Mesendoderm (in vitro differentiated cells): Measurements from ENCODE around the gene SMC1A.

ENCODE experiments used
- DNase-seq: peaks from one replicate; pipeline ENCODE4 v3.0.0; 2013
- H2AK5ac ChIP-seq: 2 replicates; pipeline ENCODE4 v1.6.1; 2013; ENCODE audit warnings: low read length, inconsistent platforms
- H2BK120ac ChIP-seq: 2 replicates; pipeline ENCODE4 v1.6.1; 2013; ENCODE audit warnings: low read depth, mild to moderate bottlenecking, low read length, moderate library complexity, mixed read lengths
- H2BK15ac ChIP-seq: replicated peaks from 2 replicates; pipeline ENCODE4 v1.6.1; 2013; ENCODE audit warnings: low read depth, mild to moderate bottlenecking, moderate library complexity
- H2BK5ac ChIP-seq: 2 replicates; pipeline ENCODE4 v1.6.1; 2013; ENCODE audit warnings: low read length, inconsistent platforms
- H3K18ac ChIP-seq: 2 replicates; pipeline ENCODE4 v1.6.1; 2013; ENCODE audit warnings: mild to moderate bottlenecking, low read length, mixed read lengths
- H3K23ac ChIP-seq: one replicate; pipeline ENCODE4 v1.6.1; 2013; ENCODE audit warnings: low read length
- H3K27ac ChIP-seq: 2 replicates; pipeline ENCODE4 v1.5.1; 2013; ENCODE audit warnings: low read depth, mild to moderate bottlenecking, inconsistent platforms, low read length, moderate library complexity
- H3K27me3 ChIP-seq: 2 replicates; pipeline ENCODE4 v1.6.1; 2013; ENCODE audit warnings: low read length, control low read depth, mild to moderate bottlenecking, inconsistent platforms; ENCODE audit not compliant: insufficient read depth, poor library complexity
- H3K36me3 ChIP-seq: 2 replicates; pipeline ENCODE4 v1.6.1; 2013; ENCODE audit warnings: low read length, inconsistent platforms; ENCODE audit not compliant: control insufficient read depth, insufficient read depth
- H3K4ac ChIP-seq: one replicate; pipeline ENCODE4 v1.6.1; 2013; ENCODE audit warnings: low read depth, mild to moderate bottlenecking, low read length, moderate library complexity
- H3K4me1 ChIP-seq: 2 replicates; pipeline ENCODE4 v1.6.1; 2013; ENCODE audit warnings: low read depth, low read length, inconsistent platforms; ENCODE audit not compliant: control insufficient read depth
- H3K4me2 ChIP-seq: 2 replicates; pipeline ENCODE4 v1.6.1; 2013; ENCODE audit warnings: low read length
- H3K4me3 ChIP-seq: 2 replicates; pipeline ENCODE4 v1.5.1; 2013; ENCODE audit warnings: mild to moderate bottlenecking, low read length
- H3K56ac ChIP-seq: one replicate; pipeline ENCODE4 v1.6.1; 2013; ENCODE audit warnings: low read length
- H3K79me1 ChIP-seq: 2 replicates; pipeline ENCODE4 v1.6.1; 2013; ENCODE audit warnings: low read length, inconsistent platforms
- H3K79me2 ChIP-seq: 2 replicates; pipeline ENCODE4 v1.6.1; 2013; ENCODE audit warnings: mild to moderate bottlenecking, low read length; ENCODE audit not compliant: control insufficient read depth, insufficient read depth
- H3K9ac ChIP-seq: 2 replicates; pipeline ENCODE4 v1.6.1; 2013; ENCODE audit warnings: low read length, inconsistent platforms
- H4K5ac ChIP-seq: one replicate; pipeline ENCODE4 v1.6.1; 2013; ENCODE audit warnings: low read length
- H4K8ac ChIP-seq: one replicate; pipeline ENCODE4 v1.6.1; 2013; ENCODE audit warnings: low read depth, mild to moderate bottlenecking, control low read depth, low read length, moderate library complexity
- WGBS: extraction: QIAGEN DNeasy Blood & Tissue Kit; methylation state at CpG from one replicate; pipeline ENCODE4 v1.1.7; 2013; ENCODE audit warnings: low lambda C conversion rate, missing lambda C conversion rate; ENCODE audit not compliant: insufficient coverage; ENCODE audit errors: extremely low coverage; 5-methylcytosine and 5-hydroxymethylcytosine counted together

SMC1A gene

GRCh38 chrX:53357799-53358530 is 64.5 kb downstream of the SMC1A start:
- H2BK5ac ChIP-seq: no peak overlapping the region
- DNase-seq: peak; percentile 86
- H2AK5ac ChIP-seq: no peak overlapping the region
- H2BK120ac ChIP-seq: no peak overlapping the region
- H3K4me1 ChIP-seq: no peaks in the 10 kb centered on the region
- H3K79me2 ChIP-seq: no peaks in the 10 kb centered on the region
- no peak overlapping the region for H3K4me2 ChIP-seq
- no peak overlapping the region for H2BK15ac ChIP-seq
- no peak overlapping the region for H3K4ac ChIP-seq
- H3K56ac ChIP-seq: no peak overlapping the region
- WGBS: no CpG with 5 or more reads among the region's 8 CpGs
- no peaks in the 10 kb centered on the region for H3K79me1 ChIP-seq
- no peak overlapping the region for H3K9ac ChIP-seq
- H4K8ac ChIP-seq: no peak overlapping the region
- no peak overlapping the region for H3K4me3 ChIP-seq
- H3K27me3 ChIP-seq: no peaks in the 10 kb centered on the region
- no peak overlapping the region for H3K23ac ChIP-seq
- H3K27ac ChIP-seq: no peak overlapping the region
- H4K5ac ChIP-seq: no peak overlapping the region
- no peak overlapping the region for H3K18ac ChIP-seq
- H3K36me3 ChIP-seq: no peaks in the 10 kb centered on the region

GRCh38 chrX:53356186-53356585 is 66.3 kb downstream of the SMC1A start:
- Histone ChIP-seq H3K27me3 (no peaks in the 10 kb centered on the region), H2AK5ac (no peak overlapping the region), H3K56ac (no peak overlapping the region), H4K5ac (no peak overlapping the region), H3K79me1 (no peaks in the 10 kb centered on the region), H2BK5ac (no peak overlapping the region), H3K4me2 (no peak overlapping the region), H3K36me3 (no peaks in the 10 kb centered on the region), H3K4me1 (no peaks in the 10 kb centered on the region), H3K9ac (no peak overlapping the region), H3K4ac (no peak overlapping the region), H4K8ac (no peak overlapping the region), H3K79me2 (no peaks in the 10 kb centered on the region), H2BK120ac (no peak overlapping the region), H3K27ac (no peak overlapping the region), H3K23ac (no peak overlapping the region), H3K4me3 (no peak overlapping the region), H2BK15ac (no peak overlapping the region), H3K18ac (no peak overlapping the region)
- peak; percentile 43 for DNase-seq
- WGBS: no CpG with 5 or more reads among the region's 14 CpGs

- Histone ChIP-seq H3K4me2 (no peak overlapping the region), H4K8ac (no peak overlapping the region), H3K18ac (no peak overlapping the region), H3K27ac (no peak overlapping the region), H3K4ac (no peak overlapping the region), H2BK15ac (no peak overlapping the region), H3K79me2 (no peaks in the 10 kb centered on the region), H4K5ac (no peak overlapping the region), H3K27me3 (no peaks in the 10 kb centered on the region), H3K4me3 (no peak overlapping the region), H3K36me3 (no peaks in the 10 kb centered on the region), H3K9ac (no peak overlapping the region), H3K23ac (no peak overlapping the region), H2BK5ac (no peak overlapping the region), H3K4me1 (no peaks in the 10 kb centered on the region), H2BK120ac (no peak overlapping the region), H2AK5ac (no peak overlapping the region), H3K79me1 (no peaks in the 10 kb centered on the region), H3K56ac (no peak overlapping the region)
- no peak for DNase-seq
- no CpG with 5 or more reads among the region's 2 CpGs for WGBS
Measured at GRCh38 chrX:53354669-53355068, 67.8 kb downstream of the SMC1A start.

- Histone ChIP-seq H3K79me2 (no peaks in the 10 kb centered on the region), H3K27me3 (no peaks in the 10 kb centered on the region), H3K79me1 (no peaks in the 10 kb centered on the region), H4K5ac (no peak overlapping the region), H2BK15ac (no peak overlapping the region), H2BK120ac (no peak overlapping the region), H3K4me1 (no peaks in the 10 kb centered on the region), H3K27ac (no peak overlapping the region), H3K56ac (no peak overlapping the region), H4K8ac (no peak overlapping the region), H3K18ac (no peak overlapping the region), H3K23ac (no peak overlapping the region), H3K9ac (no peak overlapping the region), H3K36me3 (no peaks in the 10 kb centered on the region), H2AK5ac (no peak overlapping the region), H2BK5ac (no peak overlapping the region), H3K4ac (no peak overlapping the region), H3K4me3 (no peak overlapping the region), H3K4me2 (no peak overlapping the region)
- DNase-seq: no peak
- WGBS: no CpG with 5 or more reads among the region's 2 CpGs
Measured at GRCh38 chrX:53347948-53348347, 74.5 kb downstream of the SMC1A start.

- no CpG with 5 or more reads among the region's 12 CpGs for WGBS
Measured at GRCh38 chrX:53340852-53341645, 81.4 kb downstream of the SMC1A start.

More at GRCh38 chrX:53340852-53341645, 81.4 kb downstream of the SMC1A start:
- Histone ChIP-seq H3K56ac (no peak overlapping the region), H2BK5ac (no peak overlapping the region), H3K18ac (no peak overlapping the region), H4K5ac (no peak overlapping the region), H3K23ac (no peak overlapping the region), H4K8ac (no peak overlapping the region), H3K4me3 (no peak overlapping the region), H3K27me3 (no peaks in the 10 kb centered on the region), H2BK15ac (no peak overlapping the region), H3K36me3 (no peaks in the 10 kb centered on the region), H3K4me2 (no peak overlapping the region), H3K4ac (no peak overlapping the region), H3K27ac (no peak overlapping the region), H3K79me2 (no peaks in the 10 kb centered on the region), H2AK5ac (no peak overlapping the region), H3K79me1 (no peaks in the 10 kb centered on the region), H2BK120ac (no peak overlapping the region), H3K4me1 (no peaks in the 10 kb centered on the region), H3K9ac (no peak overlapping the region)
- no peak for DNase-seq
